Ascending aorta (tissue), 2 donors: Measurements from ENCODE around the gene KIRREL3. TPM values are rescaled to one million over a fixed set of nuclear protein-coding genes. Genes with fewer than 3 reads are reported as not detected.

Experiments
- DNase-seq, 2 donors: peaks; one replicate each; pipeline ENCODE4 v3.0.0-alpha.2; 2019; ENCODE audit warnings: low spot score in 2 of 2
- H3K27ac ChIP-seq, 2 donors: fragments of 200-600 bp; sonication (generic); one replicate each; pipeline ENCODE4 v1.5.1; 2016 to 2017; ENCODE audit warnings: mild to moderate bottlenecking in 1 of 2
- H3K27me3 ChIP-seq: fragments of 200-600 bp; sonication (generic); one replicate; pipeline ENCODE4 v1.5.1; 2017
- H3K36me3 ChIP-seq, 2 donors: fragments of 200-600 bp; sonication (generic); one replicate each; pipeline ENCODE4 v1.5.1; 2016
- H3K4me1 ChIP-seq, 2 donors: fragments of 200-600 bp; sonication (generic); one replicate each; pipeline ENCODE4 v1.5.1; 2016 to 2017; ENCODE audit warnings: mild to moderate bottlenecking in 1 of 2
- H3K4me3 ChIP-seq, 2 donors: fragments of 200-600 bp; sonication (generic); one replicate each; pipeline ENCODE4 v1.5.1; 2016 to 2017; ENCODE audit warnings: mild to moderate bottlenecking in 1 of 2
- H3K9me3 ChIP-seq, 2 donors: fragments of 200-600 bp; sonication (generic); one replicate each; pipeline ENCODE4 v1.5.1; 2016
- CTCF ChIP-seq, 3 experiments: fragments of 200-600 bp in 2 of 3; fragments of 450-650 bp in 1 of 3; sonication (generic) in 2 of 3; IDR thresholded peaks; one replicate each; pipeline ENCODE4 v1.5.1; 2016 to 2019; ENCODE audit warnings: antibody characterized with exemption in 3 of 3, mild to moderate bottlenecking in 1 of 3, moderate library complexity in 1 of 3
- intact Hi-C: fragments of 100-400 bp; cut with DNase I; formaldehyde crosslinking; loops from one replicate; pipeline ENCODE4 v1.15.1; 2023
- total RNA-seq: library from RNA; depleted of rRNA; stranded (reverse); fragments of >200 nt; gene quantifications from one replicate; pipeline ENCODE4 v1.1.0, GENCODE V29; 2016

The KIRREL3 gene
- total RNA-seq, 1 donor from 2014 or later: not detected

- no peak overlapping the region for H3K27ac ChIP-seq
- DNase-seq: no peak
- no peaks in the 10 kb centered on the region for H3K36me3 ChIP-seq
- H3K27me3 ChIP-seq: no peaks in the 10 kb centered on the region
- no peak for TF ChIP-seq CTCF (IDR thresholded peaks at IDR 0.05)
- no peaks in the 10 kb centered on the region for H3K4me1 ChIP-seq
- no peaks in the 10 kb centered on the region for H3K9me3 ChIP-seq
- H3K4me3 ChIP-seq: no peak overlapping the region
- intact Hi-C loops: no loop called here
Observed at GRCh38 chr11:126797457-126798169, 203.0 kb downstream of the KIRREL3 start.

- intact Hi-C loops: no loop called here
- DNase-seq: no peak
- Histone ChIP-seq H3K36me3 (no peaks in the 10 kb centered on the region), H3K4me1 (no peaks in the 10 kb centered on the region), H3K27ac (no peak overlapping the region), H3K4me3 (no peak overlapping the region), H3K27me3 (no peaks in the 10 kb centered on the region), H3K9me3 (no peaks in the 10 kb centered on the region)
- TF ChIP-seq CTCF (IDR thresholded peaks at IDR 0.05): no peak
Observed at GRCh38 chr11:126793596-126793995, 207.0 kb downstream of the KIRREL3 start.

- Histone ChIP-seq H3K27ac (no peak overlapping the region), H3K27me3 (no peaks in the 10 kb centered on the region), H3K4me1 (no peaks in the 10 kb centered on the region), H3K9me3 (no peaks in the 10 kb centered on the region), H3K4me3 (no peak overlapping the region), H3K36me3 (no peaks in the 10 kb centered on the region)
- no peak for TF ChIP-seq CTCF (IDR thresholded peaks at IDR 0.05)
- intact Hi-C loops: no loop called here
- no peak for DNase-seq
Observed at GRCh38 chr11:126791991-126792390, 208.6 kb downstream of the KIRREL3 start.

GRCh38 chr11:126791446-126791845, 209.1 kb downstream of the KIRREL3 start:
- DNase-seq: no peak
- H3K4me3 ChIP-seq: no peak overlapping the region
- H3K9me3 ChIP-seq: no peaks in the 10 kb centered on the region
- intact Hi-C loops: no loop called here
- H3K36me3 ChIP-seq: no peaks in the 10 kb centered on the region
- no peaks in the 10 kb centered on the region for H3K4me1 ChIP-seq
- H3K27ac ChIP-seq: no peak overlapping the region
- TF ChIP-seq CTCF (IDR thresholded peaks at IDR 0.05): no peak
- no peaks in the 10 kb centered on the region for H3K27me3 ChIP-seq

GRCh38 chr11:126790550-126791081, 210.0 kb downstream of the KIRREL3 start:
- H3K27ac ChIP-seq: no peak overlapping the region
- no peak for TF ChIP-seq CTCF (IDR thresholded peaks at IDR 0.05)
- H3K4me1 ChIP-seq: no peaks in the 10 kb centered on the region
- H3K9me3 ChIP-seq: no peaks in the 10 kb centered on the region
- no peaks in the 10 kb centered on the region for H3K27me3 ChIP-seq
- no peak for DNase-seq
- intact Hi-C loops: no loop called here
- H3K36me3 ChIP-seq: no peaks in the 10 kb centered on the region
- no peak overlapping the region for H3K4me3 ChIP-seq
